Cerebellar cortex (tissue), 1 donor: ENCODE measurements around the gene TMEM54.

Experiments used
- DNase-seq: peaks from one replicate; pipeline ENCODE4 v3.0.0-alpha.2; 2015; ENCODE audit warnings: low spot score

The TMEM54 gene

GRCh38 chr1:32895325-32896215 is 5.6 kb downstream of the TMEM54 start:
- DNase-seq = no peak

GRCh38 chr1:32894681-32895080 is 6.5 kb downstream of the TMEM54 start:
- DNase-seq = no peak

GRCh38 chr1:32894019-32894600 is 7.1 kb downstream of the TMEM54 start:
- DNase-seq = no peak

DNA sequence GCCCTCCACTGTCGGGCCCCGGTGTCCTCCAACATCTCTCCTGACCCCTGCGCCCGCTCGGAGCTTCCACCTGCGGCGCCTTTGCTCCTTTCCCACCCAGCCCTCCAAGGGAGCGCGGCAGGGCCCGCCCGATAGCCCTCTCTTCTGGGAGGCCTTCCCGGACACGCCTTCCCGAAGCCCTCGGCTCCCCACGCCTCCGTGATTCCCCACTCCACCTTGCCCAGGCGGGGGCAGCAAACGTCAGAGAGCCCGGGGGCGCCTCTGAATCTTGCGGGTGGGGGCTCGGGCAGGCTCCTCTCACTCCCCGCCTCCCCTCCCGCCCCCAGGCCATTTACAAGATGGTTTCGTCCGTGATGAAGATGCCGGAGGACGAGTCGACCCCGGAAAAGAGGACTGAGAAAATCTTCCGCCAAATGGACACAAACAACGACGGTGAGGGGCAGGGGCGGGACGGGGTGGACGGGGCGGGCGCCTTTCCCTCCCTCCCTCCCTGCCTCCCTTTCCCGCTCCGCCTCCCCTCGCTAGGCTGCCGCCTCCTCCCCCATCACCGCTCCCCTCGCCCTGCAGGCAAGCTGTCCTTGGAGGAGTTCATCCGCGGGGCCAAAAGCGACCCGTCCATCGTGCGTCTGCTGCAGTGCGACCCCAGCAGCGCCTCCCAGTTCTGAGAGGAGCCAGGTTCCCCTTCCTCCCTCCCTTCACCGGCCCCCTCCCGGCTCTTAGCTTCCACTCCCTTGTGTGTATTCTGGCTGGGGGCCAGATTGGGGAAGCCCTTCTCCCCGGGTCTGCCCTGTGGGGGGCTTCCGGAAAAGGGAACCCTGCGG is 7.8 kb downstream of the TMEM54 start:
- peak; percentile 51 for DNase-seq

- peak; percentile 59 for DNase-seq
Measured at GRCh38 chr1:32892368-32893197, 8.6 kb downstream of the TMEM54 start.

DNA sequence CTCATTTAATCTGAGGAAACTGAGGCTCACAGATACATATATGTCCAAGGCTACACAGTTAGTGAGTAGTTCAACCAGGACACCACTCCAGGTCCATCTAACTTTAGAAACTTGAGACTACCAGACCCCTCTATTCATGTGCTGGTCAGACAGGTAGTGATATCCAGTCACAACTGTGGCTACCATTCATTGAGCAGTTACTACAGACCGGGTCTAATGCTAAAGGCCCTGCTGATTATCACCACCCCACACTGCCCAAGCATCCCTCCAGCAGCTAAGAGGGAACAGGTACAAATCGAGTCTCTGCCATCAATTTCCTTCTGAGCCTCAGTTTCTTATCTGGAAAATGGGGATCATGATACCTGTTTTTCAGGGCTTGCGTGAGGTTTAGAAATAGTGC is 9.6 kb downstream of the TMEM54 start:
- no peak for DNase-seq

- DNase-seq = no peak
Measured at GRCh38 chr1:32891241-32891570, 10.0 kb downstream of the TMEM54 start.

DNA sequence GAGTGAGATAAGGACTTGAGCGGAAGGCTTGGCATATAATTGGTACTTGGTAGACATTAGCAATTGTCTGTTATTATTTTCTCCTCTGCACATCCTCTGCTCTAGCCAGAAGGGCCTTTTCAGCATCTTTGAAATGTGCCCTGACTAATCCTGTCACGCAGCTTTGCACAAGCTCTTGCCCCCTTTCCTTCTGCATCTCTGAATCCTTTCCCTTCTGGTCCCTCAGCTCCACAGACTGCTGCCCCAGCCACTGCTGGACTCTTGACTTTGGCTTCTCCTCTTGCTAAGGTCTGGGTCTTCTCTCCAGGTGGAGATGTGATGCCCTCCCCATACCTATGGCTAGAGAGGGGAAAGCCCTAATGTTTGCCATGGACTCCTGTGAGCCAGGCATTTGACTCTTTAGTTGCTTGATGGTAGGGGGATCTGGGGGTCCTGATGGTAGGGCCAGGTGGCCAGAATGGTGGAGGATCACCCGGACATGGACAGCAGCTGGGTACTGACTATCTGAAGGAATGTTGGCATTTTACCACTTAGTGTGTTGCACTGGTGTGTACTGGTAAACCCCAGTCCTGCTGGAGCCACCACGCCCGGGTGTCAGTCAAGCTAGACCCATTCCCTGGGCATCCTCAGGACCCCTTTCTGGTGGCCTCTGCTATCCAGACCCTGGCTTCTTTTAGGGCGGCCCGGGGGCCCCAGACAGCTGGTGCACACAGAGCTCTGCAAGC is 10.5 kb downstream of the TMEM54 start:
- no peak for DNase-seq

GRCh38 chr1:32889731-32890278 is 11.4 kb downstream of the TMEM54 start:
- no peak for DNase-seq

- no peak for DNase-seq
Measured at GRCh38 chr1:32888677-32889420, 12.3 kb downstream of the TMEM54 start.

GRCh38 chr1:32888134-32888533 is 13.1 kb downstream of the TMEM54 start:
- no peak for DNase-seq

DNA sequence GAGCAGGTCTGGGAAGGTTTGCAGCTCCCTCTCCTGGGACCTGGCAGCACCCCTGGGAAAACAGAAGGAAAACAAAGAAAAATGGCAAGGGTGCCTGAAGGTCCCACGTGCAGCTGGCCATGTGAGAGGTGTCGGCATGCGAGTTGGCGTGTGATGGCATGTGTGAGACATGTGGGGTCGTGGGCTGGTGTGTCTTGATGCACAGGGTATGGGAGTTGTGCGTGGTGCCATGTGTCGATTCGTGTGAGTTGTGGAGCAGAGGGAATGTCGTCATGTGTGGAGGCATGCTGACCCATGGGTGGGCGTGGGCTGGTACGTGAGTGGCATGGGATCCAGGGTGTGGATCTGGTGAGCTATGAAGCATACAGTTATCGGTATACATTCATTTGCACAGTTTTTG is 13.6 kb downstream of the TMEM54 start:
- DNase-seq = no peak

- peak; percentile 49 for DNase-seq
Measured at GRCh38 chr1:32886828-32887414, 14.3 kb downstream of the TMEM54 start.

DNA sequence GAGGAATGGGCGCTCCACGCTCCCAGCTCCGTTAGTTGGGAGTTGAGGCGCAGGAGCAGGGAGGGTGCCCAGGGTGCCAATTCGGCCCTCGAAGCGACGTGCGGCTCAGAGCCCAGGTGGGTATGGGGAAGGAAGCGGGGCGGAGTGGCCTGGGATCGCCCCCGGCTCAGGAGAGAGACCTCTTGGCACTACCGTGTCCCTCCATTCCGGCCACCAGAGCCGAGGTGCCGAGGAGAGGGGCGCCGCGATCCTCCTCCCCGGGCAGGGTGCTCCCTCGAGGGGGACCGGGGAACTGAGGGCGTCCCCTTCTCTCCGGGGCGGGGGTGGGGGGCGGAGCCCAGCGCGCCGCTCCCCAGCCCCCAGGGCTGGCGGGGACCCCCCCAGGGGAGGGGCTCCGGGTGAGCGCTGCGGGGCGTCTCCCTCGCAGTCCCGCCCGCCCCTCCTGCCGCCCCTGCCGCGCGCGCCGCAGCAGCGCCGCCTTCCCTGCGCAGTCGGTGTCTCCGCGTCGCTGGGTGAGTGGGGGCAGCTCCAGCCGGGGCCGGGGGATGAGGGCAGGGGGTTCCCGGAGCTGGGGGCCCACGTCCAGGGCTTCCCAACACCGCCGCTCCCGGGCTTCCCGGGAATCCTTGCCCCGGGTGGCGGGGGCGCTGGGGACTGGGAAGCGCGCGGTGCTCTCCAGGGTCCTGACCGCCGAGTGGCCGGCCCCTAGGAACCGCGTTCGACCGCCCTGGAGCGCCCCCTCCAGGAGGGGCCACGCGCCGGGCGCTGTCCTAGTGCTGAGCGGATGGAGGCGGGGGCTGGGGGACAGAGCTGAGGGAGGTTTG is 15.0 kb downstream of the TMEM54 start, which contains the start of gene HPCA:
TSS of gene HPCA (plus strand) at position 488 of the 824 bp plus-strand sequence. CDS start 2,408 bp downstream, outside the sequence.
- no peak for DNase-seq

- DNase-seq = no peak
Measured at GRCh38 chr1:32885676-32886003, 15.5 kb downstream of the TMEM54 start.

DNA sequence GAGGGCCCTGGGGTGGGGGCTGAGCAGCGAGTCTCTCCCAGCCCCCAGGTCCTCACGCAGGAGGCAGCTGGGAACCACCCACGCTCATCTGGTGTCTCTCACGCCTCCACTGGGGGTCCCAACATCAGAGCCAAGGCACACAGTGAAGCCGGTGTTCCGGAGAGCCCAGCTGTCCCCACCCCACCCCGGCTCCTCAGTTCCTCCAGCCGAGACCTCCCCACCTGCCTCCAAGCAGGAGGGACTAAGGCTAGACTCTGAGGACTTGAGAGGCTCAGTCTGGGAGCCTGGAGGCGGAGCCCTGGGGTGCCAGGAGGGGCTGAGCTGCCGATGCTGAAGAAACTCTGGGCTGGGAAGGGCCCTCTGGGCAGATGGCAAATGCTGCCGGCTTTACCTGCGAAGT is 16.5 kb downstream of the TMEM54 start:
- no peak for DNase-seq

GRCh38 chr1:32884032-32884372 is 17.2 kb downstream of the TMEM54 start:
- no peak for DNase-seq

- no peak for DNase-seq
Measured at GRCh38 chr1:32883338-32884031, 17.7 kb downstream of the TMEM54 start.
